MCF 10A (cell line): Measurements from ENCODE around the gene USP25. TPM values are rescaled to one million over a fixed set of nuclear protein-coding genes. Genes with fewer than 3 reads are reported as not detected.
A peak's percentile ranks its signal among the peaks of the same experiment; 100 is the strongest.

Experiments
- BruUV-seq: library from RNA; stranded (reverse); fragments of 400-500 nt; replicated peaks from 2 replicates; lab custom pipeline; 2021; lab: Mats Ljungman, UMichigan
- CTCF ChIA-PET: fragments of 300-600 bp; sonication (Branson Sonifier 250); formaldehyde crosslinking; extraction: SDS; loops from one replicate; lab custom pipeline; 2021; ENCODE audit warnings: antibody characterized with exemption, inconsistent platforms; lab: Yijun Ruan, JAX
- POLR2A ChIA-PET: fragments of 300-600, 350-650 bp; sonication (Branson Sonifier 250); formaldehyde crosslinking; extraction: SDS; loops from one replicate; lab custom pipeline; 2020; ENCODE audit warnings: antibody characterized with exemption, inconsistent platforms; lab: Yijun Ruan, JAX
- DNase-seq: peaks from one replicate; pipeline ENCODE4 v3.0.0-alpha.2; 2018; ENCODE audit not compliant: unreplicated experiment
- H3K27ac Mint-ChIP-seq: one replicate; pipeline ENCODE4 v1.8.0; 2022; ENCODE audit warnings: mild to moderate bottlenecking, low read depth, mixed read lengths; ENCODE audit not compliant: unreplicated experiment
- H3K27me3 Mint-ChIP-seq: one replicate; pipeline ENCODE4 v1.8.0; 2022; ENCODE audit warnings: mixed read lengths; ENCODE audit not compliant: insufficient read depth, unreplicated experiment
- H3K36me3 Mint-ChIP-seq: one replicate; pipeline ENCODE4 v1.8.0; 2022; ENCODE audit warnings: mild to moderate bottlenecking, moderate library complexity, mixed read lengths; ENCODE audit not compliant: insufficient read depth, unreplicated experiment
- H3K4me1 Mint-ChIP-seq: one replicate; pipeline ENCODE4 v1.8.0; 2022; ENCODE audit warnings: mixed read lengths; ENCODE audit not compliant: insufficient read depth, unreplicated experiment
- H3K4me3 Mint-ChIP-seq: one replicate; pipeline ENCODE4 v1.8.0; 2022; ENCODE audit warnings: mild to moderate bottlenecking, moderate library complexity, mixed read lengths; ENCODE audit not compliant: unreplicated experiment
- H3K9me3 Mint-ChIP-seq: one replicate; pipeline ENCODE4 v1.8.0; 2022; ENCODE audit warnings: mixed read lengths; ENCODE audit not compliant: unreplicated experiment
- CTCF ChIP-seq: fragments of 200-600 bp; IDR thresholded peaks from one replicate; pipeline ENCODE4 v1.8.0; 2022; ENCODE audit warnings: antibody characterized with exemption, mild to moderate bottlenecking; ENCODE audit not compliant: unreplicated experiment
- intact Hi-C: fragments of 100-400 bp; cut with micrococcal nuclease; formaldehyde crosslinking; loops from 2 replicates; pipeline ENCODE4 v1.14.1; 2022
- total RNA-seq: library from RNA; stranded (reverse); gene quantifications from 2 replicates; pipeline ENCODE4 v1.2.3, GENCODE V29; 2022

The USP25 gene
- total RNA-seq, 1 experiment from 2014 or later: 90.8 TPM

GRCh38 chr21:15908187-15908586 lies 178.4 kb downstream of the USP25 start:
- BruUV-seq: no TSS peak
- Mint-ChIP-seq H3K27ac (no peak overlapping the region), H3K27me3 (no peaks in the 10 kb centered on the region), H3K36me3 (no peaks in the 10 kb centered on the region), H3K9me3 (no peaks in the 10 kb centered on the region), H3K4me3 (no peak overlapping the region), H3K4me1 (peaks cover 5% of the 10 kb centered on the region)
- no peak for TF ChIP-seq CTCF
- ChIA-PET POLR2A (no interaction called here), CTCF (no interaction called here)
- intact Hi-C loops: no loop called here
- DNase-seq: peak; percentile 17

DNA sequence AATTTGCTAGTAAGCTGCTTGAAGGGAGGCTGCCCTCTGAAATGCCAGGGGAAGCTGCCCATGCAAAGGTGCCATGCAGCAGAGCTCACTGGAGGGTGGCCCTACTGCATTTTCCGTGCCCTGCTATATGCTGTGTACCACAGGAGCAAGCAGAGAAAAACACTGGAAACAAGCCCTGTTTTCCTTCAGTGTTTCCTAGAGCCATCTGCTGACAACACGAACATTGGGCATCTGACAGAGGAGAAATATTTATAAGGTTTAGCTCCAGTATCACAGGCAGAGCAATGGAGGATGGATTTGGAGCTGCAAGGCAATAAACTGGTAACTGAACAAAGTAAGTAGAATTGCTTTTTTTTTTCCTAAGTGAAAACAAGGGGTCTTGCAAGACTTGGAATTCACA lies 198.4 kb downstream of the USP25 start:
- Mint-ChIP-seq H3K27ac (no peak overlapping the region), H3K4me3 (no peak overlapping the region), H3K27me3 (no peaks in the 10 kb centered on the region), H3K36me3 (peaks cover 3% of the 10 kb centered on the region), H3K9me3 (peaks cover 12% of the 10 kb centered on the region), H3K4me1 (no peaks in the 10 kb centered on the region)
- intact Hi-C loops: no loop called here
- ChIA-PET POLR2A (interaction anchor here (0.6 kb wide), 1 partner anchor 259 kb away, joined by 3 read pairs; no protein-coding TSS in a partner anchor), CTCF (interaction anchor here (0.6 to 0.7 kb wide), 2 partner anchors 463 to 1494 kb away, joined by 3 read pairs; no protein-coding TSS in a partner anchor)
- no peak for TF ChIP-seq CTCF
- DNase-seq: no peak
- BruUV-seq: no TSS peak

- no peak for DNase-seq
Measured at GRCh38 chr21:15928686-15929425, 199.1 kb downstream of the USP25 start.

More at GRCh38 chr21:15928686-15929425, 199.1 kb downstream of the USP25 start:
- CTCF ChIA-PET: no interaction called here
- intact Hi-C loops: no loop called here
- no peak overlapping the region for H3K27ac Mint-ChIP-seq
- no peaks in the 10 kb centered on the region for H3K27me3 Mint-ChIP-seq
- POLR2A ChIA-PET: no interaction called here
- no TSS peak for BruUV-seq
- H3K9me3 Mint-ChIP-seq: peaks cover 12% of the 10 kb centered on the region
- H3K4me1 Mint-ChIP-seq: no peaks in the 10 kb centered on the region
- no peak for TF ChIP-seq CTCF
- no peak overlapping the region for H3K4me3 Mint-ChIP-seq
- no peaks in the 10 kb centered on the region for H3K36me3 Mint-ChIP-seq
